Left colon (tissue), 2 donors: ENCODE results near the gene TLCD3A. TPM values are rescaled to one million over a fixed set of nuclear protein-coding genes. Genes with fewer than 3 reads are reported as not detected.
"Not testable (repeated sequence)": the region's sequence is repeated elsewhere in the genome, so short reads cannot be mapped to it uniquely, and the experiment has no call there.

Experiments
- ATAC-seq: fragments of 200-7000 bp; cut with Tn5 transposase; one replicate; pipeline ENCODE4 v1.9.1; 2020; ENCODE audit warnings: mild to moderate bottlenecking, moderate library complexity
- DNase-seq, 2 donors: peaks; one replicate each; pipeline ENCODE4 v3.0.0-alpha.2; 2020
- intact Hi-C, 2 donors: fragments of 100-400 bp; cut with DNase I in 1 of 2; cut with micrococcal nuclease in 1 of 2; formaldehyde crosslinking; loops; one replicate each; pipeline versions ENCODE4 v1.11.2 to v1.14.0; 2022; cut with DNase I, micrococcal nuclease
- long read RNA-seq: library from polyadenylated mRNA; unstranded; transcript quantifications from one replicate; pipeline ENCODE4 v2.0.0, GENCODE V29; 2021
- total RNA-seq, 2 donors: library from RNA; stranded (reverse); fragmentation: NEBNext Ultra II Directional; extraction: Animal tissue kit (Norgen Biotek cat#: 25700); gene quantifications; one replicate each; pipeline ENCODE4 v1.2.1, GENCODE V29; 2021
- donor health status: DM: no; HTN: no; CAD: no.
- donor health status: DM: yes; HTN: yes; CAD: no.

The TLCD3A gene
- 10 to 100 TPM; 11.3 to 15.1 TPM for total RNA-seq
- long read RNA-seq, transcript FAM57A-202 (5 exons, 2,412 nt): major isoform, 12 of 22 reads
- long read RNA-seq, partial matches to known transcripts: 3 of 22 reads
- long read RNA-seq, other reads (novel, unspliced or antisense): 5 of 22 reads

DNA sequence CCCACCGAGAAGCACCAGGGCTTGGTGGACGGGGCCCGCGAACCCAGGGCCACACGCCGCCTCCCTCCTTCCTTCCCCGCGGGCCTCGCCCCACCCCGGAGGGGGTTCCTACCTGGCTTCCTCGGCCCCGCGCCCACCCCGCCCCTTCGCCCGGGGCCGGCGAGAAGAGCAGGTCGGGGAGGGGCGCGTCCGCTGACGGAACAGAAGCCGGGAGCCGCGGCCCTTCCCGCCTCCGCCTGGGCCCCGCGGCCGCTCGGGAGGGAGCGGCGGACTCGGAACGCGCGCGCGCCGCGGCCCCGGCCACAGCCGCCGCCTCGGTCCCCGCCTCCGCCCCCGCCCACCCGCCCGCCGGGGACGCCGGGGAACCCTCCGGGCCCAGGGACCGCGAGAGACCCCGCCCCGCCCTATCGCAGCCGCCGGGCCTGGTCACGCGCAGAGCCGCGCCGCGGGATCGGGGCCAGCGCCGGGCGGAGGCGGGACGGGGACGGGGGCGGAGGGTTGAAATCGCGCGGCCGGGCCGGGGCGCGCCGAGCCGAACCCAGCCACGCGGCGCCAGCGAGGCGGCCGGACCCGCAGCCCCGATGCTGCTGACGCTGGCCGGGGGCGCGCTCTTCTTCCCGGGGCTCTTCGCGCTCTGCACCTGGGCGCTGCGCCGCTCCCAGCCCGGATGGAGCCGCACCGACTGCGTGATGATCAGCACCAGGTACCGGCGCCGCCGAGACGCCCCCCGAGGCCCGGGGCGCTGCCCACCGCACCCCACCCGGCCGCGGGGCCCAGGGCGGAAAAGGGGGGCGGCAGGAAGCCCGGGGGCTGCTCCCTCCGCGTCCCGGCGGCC lies at the start of gene TLCD3A:
Gene TLCD3A (plus strand): TSS at position 530 of the 835 bp plus-strand sequence. CDS start 52 bp downstream, at position 582.
- peak; percentile 74 to 76 for DNase-seq
- ATAC-seq: peak; percentile 75
- intact Hi-C loops: no loop called here

DNA sequence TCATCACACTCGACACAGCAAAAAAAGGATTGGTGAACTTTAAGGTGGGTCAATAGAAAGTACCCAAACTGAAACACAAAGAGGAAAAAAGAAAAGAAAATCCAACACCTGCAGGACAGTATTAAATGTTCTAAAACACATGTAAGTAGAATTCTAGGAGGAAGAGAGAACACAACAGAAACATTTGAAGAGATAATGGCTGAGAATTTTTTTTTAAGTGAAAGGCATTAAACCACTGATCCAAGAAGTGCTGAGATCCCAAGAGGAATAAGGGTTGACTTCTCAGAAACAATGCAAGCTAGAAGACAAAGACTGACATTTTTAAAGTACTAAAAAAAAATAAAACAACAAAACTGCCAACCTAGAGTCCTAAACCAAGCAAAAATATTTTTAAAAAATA lies 49.4 kb upstream of the TLCD3A start:
- DNase-seq: no peak
- no peak for ATAC-seq
- intact Hi-C loops: no loop called here

DNA sequence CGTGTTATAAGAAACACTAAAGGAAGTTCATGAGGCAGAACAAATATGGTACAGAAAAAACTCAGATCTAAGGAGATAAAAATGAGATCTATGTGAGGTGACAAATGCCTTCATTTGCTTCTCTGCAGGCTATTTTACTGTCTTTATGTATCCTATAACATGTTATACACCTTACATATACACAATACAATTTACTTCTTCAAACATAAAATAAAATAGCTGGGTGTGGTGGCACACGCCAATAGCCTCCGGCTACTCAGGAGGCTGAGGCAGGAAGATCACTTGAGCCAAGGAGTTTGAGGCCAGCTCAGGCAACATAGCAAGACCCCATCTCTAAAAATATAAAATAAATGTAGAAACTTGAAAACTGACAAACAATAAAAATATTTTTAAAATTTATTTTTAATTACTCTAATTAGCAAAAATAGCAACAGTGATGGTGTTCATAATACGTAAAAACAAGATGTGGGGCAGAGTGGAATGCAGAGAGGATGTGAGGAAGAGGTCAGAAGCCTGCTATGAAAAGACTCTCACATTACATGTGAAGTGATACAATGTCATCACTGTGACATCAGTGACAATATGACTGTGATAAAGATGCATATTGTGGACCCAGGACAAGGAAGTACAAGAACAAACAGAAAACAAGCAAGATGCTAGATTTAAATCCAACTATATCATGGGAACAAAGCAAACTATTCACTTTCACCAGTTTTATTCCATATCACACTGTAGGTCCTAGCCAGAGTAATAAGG lies 48.7 kb upstream of the TLCD3A start:
- DNase-seq (no peak), ATAC-seq (peak; percentile 88)
- intact Hi-C loops: no loop called here

DNA sequence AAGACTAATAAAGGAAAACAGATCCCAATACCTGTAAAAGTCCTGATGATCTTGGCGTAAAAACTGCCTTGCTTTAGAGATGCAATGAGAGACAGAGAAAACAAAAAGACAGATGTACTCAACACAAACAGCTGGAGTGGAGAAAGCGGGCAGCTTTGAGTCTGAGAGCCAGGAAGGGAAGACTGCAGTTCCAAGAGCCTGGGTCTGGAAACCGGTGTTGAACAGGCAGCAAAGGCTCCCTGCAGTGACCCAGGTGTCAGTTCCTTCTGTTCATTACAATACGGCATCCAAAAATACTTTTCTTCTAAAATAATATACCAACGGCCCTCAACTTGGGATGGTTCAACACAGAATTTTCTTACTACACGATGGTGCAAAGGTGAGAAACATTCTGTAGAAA lies 47.4 kb upstream of the TLCD3A start:
- ATAC-seq (no peak), DNase-seq (no peak)
- intact Hi-C loops: no loop called here

DNA sequence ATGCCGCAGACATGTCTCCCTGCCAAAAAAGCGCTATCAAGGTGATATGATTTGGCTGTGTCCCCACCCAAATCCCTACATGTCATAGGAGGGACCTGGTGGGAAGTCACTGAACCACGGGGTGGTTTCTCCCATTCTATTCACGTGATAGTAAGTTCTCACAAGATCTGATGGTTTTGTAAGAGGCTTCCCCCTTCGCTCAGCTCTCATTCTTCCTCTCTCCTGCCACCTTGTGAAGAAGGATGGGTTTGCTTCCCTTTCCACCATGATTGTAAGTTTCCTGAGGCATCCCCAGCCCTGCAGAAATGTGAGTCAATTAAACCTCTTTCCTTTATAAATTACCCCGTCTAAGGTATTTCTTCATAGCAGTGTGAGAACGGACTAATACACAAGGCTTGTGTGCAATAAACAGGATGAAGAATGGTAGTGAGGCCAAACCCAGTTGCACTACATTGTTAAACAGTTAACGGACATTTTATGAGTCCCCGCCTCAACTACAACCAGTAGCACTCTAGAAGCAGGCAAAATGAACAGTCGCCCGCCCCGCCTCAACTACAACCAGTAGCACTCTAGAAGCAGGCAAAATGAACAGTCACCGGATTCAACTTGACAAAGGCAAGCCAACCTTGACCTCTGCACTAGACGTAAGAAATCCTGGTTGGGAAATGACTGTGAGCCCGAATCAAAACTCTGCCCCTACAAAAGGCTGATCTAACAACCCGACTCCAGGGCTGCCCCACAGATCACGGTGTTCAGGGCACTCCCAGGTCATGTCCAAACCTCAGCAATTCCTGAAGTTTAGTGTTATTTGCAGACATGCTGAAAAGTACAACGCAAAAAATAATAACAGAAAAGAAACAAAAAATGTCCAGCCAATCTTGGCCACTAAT lies 44.1 kb upstream of the TLCD3A start:
- intact Hi-C loops: no loop called here
- ATAC-seq: peak; percentile 87
- DNase-seq: peak; percentile 43 to 63

DNA sequence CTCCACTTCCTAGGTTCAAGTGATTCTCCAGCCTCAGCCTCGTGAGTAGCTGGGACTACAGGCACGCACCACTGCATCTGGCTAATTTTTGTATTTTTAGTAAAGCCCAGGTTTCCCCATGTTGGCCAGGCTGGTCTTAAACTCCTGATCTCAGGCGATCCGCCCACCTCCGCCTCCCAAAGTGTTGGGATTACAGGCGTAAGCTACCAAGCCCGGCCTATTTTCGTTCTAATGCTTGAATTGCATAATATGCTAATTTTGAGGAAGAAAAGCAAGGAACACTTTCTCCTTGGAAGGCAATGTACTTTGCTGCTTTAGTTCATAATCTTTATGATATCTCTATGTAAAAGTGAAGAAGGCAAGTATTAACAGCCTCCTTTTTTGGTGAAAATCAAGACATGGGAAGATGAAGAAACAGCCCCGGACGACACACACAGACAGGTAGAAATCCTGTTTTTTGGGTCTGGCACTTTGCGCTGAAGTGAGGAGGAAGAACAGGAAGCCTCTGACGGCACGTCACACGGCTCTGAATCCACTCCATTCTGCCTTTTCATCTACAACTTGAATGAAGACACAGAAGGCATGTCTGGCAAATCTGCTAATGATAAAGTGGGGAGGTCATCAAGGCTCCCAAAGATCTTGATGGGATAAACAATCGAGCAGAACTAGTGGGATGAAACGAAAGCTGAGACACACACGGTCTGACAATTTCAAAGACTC lies 42.7 kb upstream of the TLCD3A start:
- no peak for ATAC-seq
- no peak for DNase-seq
- intact Hi-C loops: loop anchor here in 1 of 2 donors (5.0 kb wide), 1 partner anchor 277 kb away; a partner anchor contains a TSS

DNA sequence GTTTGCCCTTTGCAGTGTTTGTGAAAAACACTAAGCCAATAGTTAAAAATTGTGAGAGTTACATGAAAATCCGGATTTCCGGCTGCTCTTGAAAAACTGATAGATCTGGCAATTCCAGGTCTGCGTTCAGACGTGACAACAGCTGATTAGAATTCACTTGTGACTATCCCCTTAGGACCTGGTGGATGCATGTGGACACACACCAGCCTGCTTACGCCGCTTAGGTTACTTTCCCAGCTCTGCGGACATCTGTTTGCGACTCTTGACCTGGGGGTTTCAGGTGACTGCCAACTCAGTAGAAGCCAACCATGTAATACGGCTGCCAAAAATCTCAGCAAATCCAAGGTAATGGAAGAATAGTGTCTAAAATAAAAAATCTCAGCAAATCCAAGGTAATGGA lies 42.0 kb upstream of the TLCD3A start:
- no peak for ATAC-seq
- no peak for DNase-seq
- intact Hi-C loops: loop anchor here in 1 of 2 donors (5.0 kb wide), 1 partner anchor 278 kb away; a partner anchor contains a TSS

DNA sequence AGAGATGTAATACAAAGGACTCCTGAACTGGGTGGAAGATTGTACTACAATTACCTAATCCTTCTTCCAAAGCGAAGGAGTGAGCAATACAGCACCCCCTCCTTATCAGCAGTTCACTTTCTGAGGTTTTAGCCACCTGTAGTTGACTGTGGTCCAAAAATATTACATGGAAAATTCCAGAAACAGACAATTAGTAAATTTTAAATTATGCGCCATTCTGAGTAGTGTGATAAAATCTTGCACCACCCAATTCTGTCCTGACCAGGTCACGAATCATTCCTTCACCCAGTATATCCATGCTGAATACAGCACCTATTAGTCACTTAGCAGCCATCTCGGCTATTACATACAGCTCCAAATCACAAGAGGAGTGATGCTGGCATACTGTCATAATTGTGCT lies 41.0 kb upstream of the TLCD3A start:
- no peak for ATAC-seq
- intact Hi-C loops: loop anchor here in 1 of 2 donors (5.0 kb wide), 1 partner anchor 279 kb away; a partner anchor contains a TSS
- no peak for DNase-seq

DNA sequence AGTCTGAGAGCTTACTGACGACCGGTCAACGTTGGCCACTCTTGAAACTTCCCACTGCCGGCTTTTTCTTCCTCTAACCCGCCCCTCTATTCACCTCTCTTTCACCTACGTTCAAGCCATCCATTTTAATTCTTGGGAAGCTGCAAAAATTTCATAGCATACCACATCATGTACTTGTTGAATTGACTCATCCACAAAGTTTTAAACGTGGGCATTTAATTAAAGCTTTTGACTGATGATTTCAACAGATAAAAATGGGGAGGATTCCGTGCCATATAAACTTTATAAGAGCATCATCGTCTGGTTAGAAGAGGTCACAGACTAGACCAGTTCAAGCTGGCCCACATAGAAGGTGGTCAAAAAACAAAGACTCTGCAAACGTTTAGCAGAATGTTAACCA lies 40.3 kb upstream of the TLCD3A start:
- ATAC-seq (no peak), DNase-seq (no peak)
- intact Hi-C loops: loop anchor here in 1 of 2 donors (5.0 kb wide), 1 partner anchor 280 kb away; a partner anchor contains a TSS

DNA sequence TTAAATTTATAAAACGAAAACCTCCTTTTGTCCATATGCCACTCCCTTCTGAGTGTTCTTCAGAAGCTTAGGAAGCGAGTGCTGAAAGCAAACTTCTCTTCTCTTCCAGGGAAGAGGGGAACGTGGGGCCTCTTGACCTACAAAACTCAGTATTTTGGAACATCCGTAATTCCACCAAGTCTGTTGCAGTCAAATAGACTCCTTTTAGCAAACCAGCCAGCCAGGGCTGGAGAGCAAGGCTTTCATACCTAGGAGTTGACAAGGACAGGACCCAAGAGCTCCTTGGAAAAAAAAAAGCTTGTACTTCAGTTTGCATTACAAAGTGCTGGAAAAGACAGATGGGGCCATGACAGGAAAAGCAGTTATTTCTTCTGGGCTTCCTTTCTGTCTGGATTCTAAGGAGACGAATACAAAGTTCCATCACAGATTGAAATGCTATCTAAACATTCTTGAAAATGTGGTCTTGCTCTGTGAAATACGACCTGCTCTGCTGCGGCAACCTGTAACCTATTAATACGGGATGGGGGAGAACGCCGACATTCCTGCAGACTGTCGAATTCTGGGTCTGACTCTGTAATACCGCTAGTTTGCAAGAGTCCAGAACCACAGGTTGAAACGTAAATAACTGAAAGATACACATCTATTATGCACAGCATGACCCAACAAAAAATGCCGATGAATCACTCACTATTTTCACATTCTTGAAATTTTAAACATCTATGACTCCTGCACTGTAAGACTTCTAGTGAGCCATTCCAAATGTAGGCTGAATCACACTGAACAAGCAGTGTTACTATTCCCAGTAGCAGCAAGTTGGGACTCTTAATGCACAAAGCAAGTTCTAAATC lies 38.4 kb upstream of the TLCD3A start:
- intact Hi-C loops: loop anchor here in 1 of 2 donors (5.0 kb wide), 1 partner anchor 282 kb away; a partner anchor contains a TSS
- DNase-seq (no peak), ATAC-seq (no peak)

DNA sequence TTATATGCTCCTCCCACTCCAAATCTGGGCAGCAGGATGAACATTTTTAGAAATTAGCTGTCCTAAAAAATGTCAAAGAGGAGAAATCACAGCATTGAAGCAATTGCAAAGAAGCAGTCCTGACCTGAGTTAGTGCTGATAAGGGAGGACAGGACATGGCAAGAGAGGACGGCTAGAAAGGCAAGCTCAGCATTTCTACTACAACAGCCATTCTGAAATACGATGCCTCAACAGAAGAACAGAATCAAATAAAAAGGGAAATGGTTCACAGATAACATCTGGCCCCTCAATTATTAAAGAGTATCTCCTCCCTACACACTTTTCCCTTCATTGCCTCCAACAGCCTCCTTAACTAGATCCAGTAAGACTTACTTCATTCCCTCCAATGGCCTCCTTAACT lies 36.0 kb upstream of the TLCD3A start:
- ATAC-seq (no peak), DNase-seq (no peak)
- intact Hi-C loops: no loop called here

DNA sequence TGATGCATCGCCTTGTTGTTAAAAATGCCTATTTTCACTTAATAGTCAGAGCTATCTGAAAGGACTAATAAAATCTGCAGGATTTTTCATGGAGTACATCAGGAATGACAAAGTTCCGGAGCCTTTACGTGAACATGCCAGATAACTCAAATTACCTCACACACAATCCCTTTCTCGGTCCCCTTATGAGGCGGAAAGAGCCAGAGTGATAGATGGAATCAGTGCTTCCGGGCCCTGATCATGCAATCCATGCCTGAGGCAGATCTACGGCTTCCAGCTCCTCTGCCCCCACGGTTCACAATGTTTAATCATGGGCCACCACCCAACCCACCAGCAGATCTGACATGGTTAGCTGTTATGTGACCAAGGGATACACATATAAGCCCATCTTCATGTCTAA lies 34.7 kb upstream of the TLCD3A start:
- intact Hi-C loops: no loop called here
- no peak for ATAC-seq
- DNase-seq: no peak

DNA sequence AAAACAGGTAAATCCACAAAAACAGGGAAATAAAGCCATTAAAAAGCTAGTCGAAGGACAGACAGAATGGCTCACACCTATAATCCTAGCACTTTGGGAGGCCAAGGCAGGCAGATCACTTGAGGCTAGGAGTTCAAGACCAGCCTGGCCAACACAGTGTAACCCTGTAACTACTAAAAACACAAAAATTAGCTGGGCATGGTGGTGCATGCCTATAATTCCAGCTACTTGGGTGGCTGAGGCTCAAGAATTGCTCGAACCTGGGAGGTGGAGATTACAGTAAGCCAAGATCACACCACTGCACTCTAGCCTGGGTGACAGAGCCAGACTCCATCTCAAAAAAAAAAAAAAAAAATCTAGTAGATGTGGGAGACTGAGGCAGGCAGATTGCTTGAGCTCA lies 34.3 kb upstream of the TLCD3A start:
- DNase-seq, ATAC-seq, intact Hi-C loops: not testable (repeated sequence)

DNA sequence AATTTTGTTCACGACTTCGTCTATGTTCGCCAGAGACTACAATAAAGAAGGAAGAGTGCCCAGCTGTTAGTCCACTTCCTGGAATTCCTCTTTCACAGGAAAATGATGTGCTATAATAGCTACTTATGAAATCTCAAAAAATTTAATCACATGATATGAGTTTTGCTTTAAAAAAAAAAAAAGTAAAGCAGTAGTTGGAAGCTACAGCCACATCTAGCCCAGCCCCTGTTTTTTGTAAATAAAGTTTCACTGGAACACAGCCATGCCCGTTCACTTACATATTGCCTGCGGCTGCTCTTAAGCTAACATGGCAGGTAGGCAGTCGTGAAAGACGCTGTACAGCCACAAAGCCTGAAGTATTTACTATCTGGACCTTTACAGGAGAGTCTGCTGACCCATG lies 33.1 kb upstream of the TLCD3A start:
- intact Hi-C loops: no loop called here
- DNase-seq: no peak

DNA sequence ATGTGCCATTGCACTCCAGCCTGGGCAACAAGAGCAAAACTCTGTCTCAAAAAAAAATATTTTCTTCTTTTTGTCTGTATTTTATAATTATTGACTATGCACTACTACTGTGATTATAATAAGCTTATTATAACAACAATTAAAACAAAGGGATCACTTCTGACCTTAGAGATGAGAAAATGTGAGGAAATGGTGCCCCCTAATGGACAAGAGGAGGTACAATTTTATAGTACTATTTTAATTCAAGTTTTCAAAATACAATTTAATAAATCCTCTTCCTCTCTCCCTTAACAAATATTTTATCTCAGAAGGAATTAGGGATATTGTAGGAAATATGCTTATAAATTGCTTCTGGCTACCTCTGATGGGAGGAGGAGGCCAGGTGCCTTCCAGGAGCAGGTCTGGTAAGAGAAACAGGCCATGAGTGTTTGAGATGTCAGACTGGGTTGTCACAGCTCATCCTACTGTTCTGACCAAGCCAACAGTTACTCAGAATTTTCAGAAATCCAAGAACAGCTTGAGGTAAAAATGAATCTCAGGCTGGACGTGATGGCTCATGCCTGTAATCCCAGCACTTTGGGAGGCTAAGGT lies 31.8 kb upstream of the TLCD3A start:
- ATAC-seq (peak; percentile 69), DNase-seq (no peak)
- intact Hi-C loops: no loop called here

More for the DNA sequence above, 33.1 kb upstream of the TLCD3A start:
- ATAC-seq: peak; percentile 61

DNA sequence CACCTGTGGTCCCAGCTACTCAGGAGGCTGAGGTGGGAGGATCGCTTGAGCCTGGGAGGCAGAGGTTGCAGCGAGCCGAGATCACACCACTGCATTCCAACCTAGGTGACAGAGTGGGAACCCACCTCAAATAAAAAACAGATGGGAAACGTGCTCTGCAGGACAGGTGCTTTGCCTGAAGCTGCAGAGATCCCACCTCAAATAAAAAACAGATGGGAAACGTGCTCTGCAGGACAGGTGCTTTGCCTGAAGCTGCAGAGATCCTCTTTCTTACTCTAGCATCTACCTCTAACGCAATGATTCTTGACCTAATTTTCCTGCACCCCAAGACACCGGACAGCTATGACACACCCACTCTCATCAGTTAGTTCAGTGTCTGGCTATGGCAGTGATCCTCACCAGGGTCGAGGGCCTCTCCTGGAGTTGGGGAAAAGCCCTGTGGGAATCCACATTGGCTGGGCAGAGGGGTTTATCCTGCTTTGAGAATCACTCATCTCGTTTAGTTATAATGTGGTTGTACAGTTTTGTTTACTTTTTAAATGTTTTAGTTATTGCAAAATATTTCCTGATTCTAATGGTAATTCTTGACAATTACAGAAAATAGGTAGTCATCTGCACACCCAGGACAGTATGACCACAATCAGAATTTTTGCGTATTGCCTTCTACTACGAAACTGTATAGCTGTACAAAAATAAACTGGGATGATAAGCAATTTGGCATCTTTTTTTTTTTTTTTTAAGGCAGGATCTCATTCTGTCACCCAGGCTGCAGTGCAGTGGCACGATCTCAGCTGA lies 29.1 kb upstream of the TLCD3A start:
- DNase-seq: no peak

More for the DNA sequence above, 29.1 kb upstream of the TLCD3A start:
- peak; percentile 57 for ATAC-seq
- intact Hi-C loops: no loop called here
